ENCODE data around the gene KCNJ6. TPM values are rescaled to one million over a fixed set of nuclear protein-coding genes. Genes with fewer than 3 reads are reported as not detected.
A peak's percentile ranks its signal among the peaks of the same experiment; 100 is the strongest.

KCNJ6 gene
- total and polyA plus RNA-seq, 2 of the 8 experiments (the other 6 are each of a cell fraction or from before 2014, with no cell fraction given): 0.51 to 1.2 TPM

DNA sequence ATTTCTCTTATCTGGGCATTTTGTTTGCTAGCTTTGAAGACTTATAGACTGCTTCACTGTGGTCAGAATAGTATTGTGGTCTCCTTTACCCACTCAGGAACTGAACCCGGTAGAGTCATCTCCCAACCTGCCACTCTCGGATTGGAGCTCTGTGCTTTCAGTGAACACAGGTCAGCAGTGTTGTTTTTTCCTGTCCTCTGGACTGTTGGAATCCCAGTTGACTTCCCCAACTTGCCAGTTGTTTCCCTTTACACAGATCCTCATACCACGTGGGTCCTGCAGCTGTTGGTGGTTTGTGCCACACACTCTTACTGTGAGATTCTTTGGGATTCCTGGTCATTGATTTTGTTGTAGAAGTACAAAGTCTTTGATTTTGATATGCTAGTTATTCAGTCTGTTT lies 335.6 kb downstream of the KCNJ6 start:
- POLR2A ChIA-PET (ENCODE audit: partially characterized antibody): no interaction called here
- Histone ChIP-seq H3K56ac (replicated peaks; ENCODE audit: insufficient read length, low read depth, low read length) (no peak overlapping the region), H3K9ac (replicated peaks in 1 of 4; ENCODE audit: extremely low read depth in 1 of 4, low read depth in 3 of 4, low read length in 3 of 4) (no peak overlapping the region), H4K5ac (ENCODE audit: insufficient read length, low read depth, low read length) (no peak overlapping the region), H3K4me1 (replicated peaks in 1 of 4; ENCODE audit: control insufficient read depth in 3 of 4, insufficient read depth in 4 of 4, low read length in 3 of 4) (peaks cover 0 to 2% (median 0%) of the 10 kb centered on the region in 4 experiments; a peak in 1 of 7 replicates), H3K23me2 (ENCODE audit: low read depth, low read length) (no peaks in the 10 kb centered on the region), H3K79me2 (ENCODE audit: control insufficient read depth in 1 of 2, insufficient read depth in 2 of 2, low read length in 2 of 2) (no peaks in the 10 kb centered on the region), H4K8ac (ENCODE audit: extremely low read depth, insufficient read depth, low read length) (no peak overlapping the region), H3K4me2 (ENCODE audit: insufficient read depth in 1 of 2, low read depth in 2 of 2, low read length in 2 of 2) (no peak overlapping the region), H3K79me1 (ENCODE audit: low read depth, low read length) (no peaks in the 10 kb centered on the region), H3K27ac (ENCODE audit: low read depth, low read length) (no peak overlapping the region), H2BK120ac (replicated peaks; ENCODE audit: low read depth, low read length) (no peak overlapping the region), H3K9me3 (ENCODE audit: insufficient read depth in 2 of 2, low read depth in 1 of 2, low read length in 1 of 2) (peaks cover 6 to 15% of the 10 kb centered on the region in 2 experiments), H2AK5ac (ENCODE audit: low read depth, low read length) (no peak overlapping the region), H3K4me3 (ENCODE audit: extremely low read depth in 1 of 4, insufficient read depth in 2 of 4, low read depth in 3 of 4, low read length in 4 of 4) (no peak overlapping the region), H2BK20ac (ENCODE audit: low read length) (no peak overlapping the region), H4K20me1 (replicated peaks in 1 of 2; ENCODE audit: control insufficient read depth in 1 of 2, insufficient read depth in 2 of 2, low read length in 2 of 2) (no peaks in the 10 kb centered on the region), H3K27me3 (replicated peaks in 1 of 4; ENCODE audit: control insufficient read depth in 3 of 4, extremely low read depth in 1 of 4, insufficient read depth in 3 of 4, low read length in 3 of 4) (no peaks in the 10 kb centered on the region), H3K14ac (ENCODE audit: insufficient read length) (no peak overlapping the region), H2BK5ac (ENCODE audit: low read depth, low read length) (no peak overlapping the region), H3K36me3 (ENCODE audit: control insufficient read depth in 2 of 4, insufficient read depth in 4 of 4, low read length in 3 of 4) (no peaks in the 10 kb centered on the region; a peak in 2 of 8 replicates), H2BK12ac (ENCODE audit: low read depth, low read length) (0 out of 2 replicates have a peak overlapping the region, but pooled peaks have one; percentile 27), H2AFZ (ENCODE audit: low read length) (no peak overlapping the region), H3K18ac (ENCODE audit: extremely low read depth, low read length) (no peak overlapping the region), H4K91ac (replicated peaks; ENCODE audit: insufficient read length, low read length) (no peak overlapping the region), H2BK15ac (ENCODE audit: low read length) (no peak overlapping the region), H3K4ac (replicated peaks; ENCODE audit: insufficient read length, low read depth, low read length) (no peak overlapping the region), H3K23ac (ENCODE audit: insufficient read length) (no peak overlapping the region)
- FAIRE-seq (no peak), DNase-seq (ENCODE audit: low read depth in 1 of 2, low spot score in 2 of 2) (no peak)
- CTCF ChIA-PET (ENCODE audit: partially characterized antibody): interaction anchor here (1.0 kb wide), 1 partner anchor 63 kb away, joined by 3 read pairs; no protein-coding TSS in a partner anchor
- 83% methylated on average over 3 of the region's 3 CpGs; no CpG with 5 or more reads in 1 of the 2 experiments for WGBS, 2 experiments (ENCODE audit: extremely low coverage in 1 of 2, insufficient coverage in 1 of 2, insufficient read length in 1 of 2, insufficient replicate concordance in 2 of 2, low coverage in 1 of 2, low lambda C conversion rate in 2 of 2, missing lambda C conversion rate in 1 of 2)
- TF ChIP-seq SIX5 (IDR thresholded peaks at IDR 0.05; ENCODE audit: low read depth, low read length): no peak
- no peak for TF ChIP-seq TAF1 (IDR thresholded peaks at IDR 0.05; ENCODE audit: low read depth, low read length)
- TF ChIP-seq KDM4A (IDR thresholded peaks at IDR 0.05; ENCODE audit: low read depth, low read length, severe bottlenecking): no peak
- TF ChIP-seq POU5F1 (IDR thresholded peaks at IDR 0.05; ENCODE audit: low read depth, low read length): no peak
- no peak for TF ChIP-seq CBX8 (IDR thresholded peaks at IDR 0.05; ENCODE audit: borderline replicate concordance, low read depth, low read length)
- no peak for TF ChIP-seq JUND (IDR thresholded peaks at IDR 0.05; ENCODE audit: low read length)
- no peak for TF ChIP-seq HDAC6 (IDR thresholded peaks at IDR 0.05; ENCODE audit: low read depth, low read length)
- TF ChIP-seq SUZ12 (IDR thresholded peaks at IDR 0.05; ENCODE audit: low read length): no peak
- no peak for TF ChIP-seq POLR2AphosphoS5 (IDR thresholded peaks at IDR 0.05; ENCODE audit: low read depth, low read length)
- no peak for TF ChIP-seq SIRT6 (IDR thresholded peaks at IDR 0.05; ENCODE audit: low read length)
- TF ChIP-seq SRF (IDR thresholded peaks at IDR 0.05; ENCODE audit: low read depth, low read length): no peak
- no peak for TF ChIP-seq TAF7 (optimal IDR thresholded peaks at IDR 0.05; ENCODE audit: borderline replicate concordance, low read depth, low read length)
- TF ChIP-seq BRCA1 (IDR thresholded peaks at IDR 0.05; ENCODE audit: low read depth, low read length): no peak
- no peak for TF ChIP-seq RBBP5 (IDR thresholded peaks at IDR 0.05; ENCODE audit: borderline replicate concordance, low read depth, low read length)
- TF ChIP-seq KDM1A (IDR thresholded peaks at IDR 0.05; ENCODE audit: borderline replicate concordance, low read length): no peak
- TF ChIP-seq FOSL1 (IDR thresholded peaks at IDR 0.05; ENCODE audit: insufficient read depth, low read depth, low read length): no peak
